HL-60 (cell line): Measurements from ENCODE around the gene PTPRN2.

Experiments
- DNase-seq, 2 experiments: peaks; one replicate each; pipeline ENCODE4 v3.0.0-alpha.2; 2010 to 2020; ENCODE audit warnings: low read depth in 1 of 2, low spot score in 1 of 2
- H3K27ac ChIP-seq: fragments of 250-450 bp; sonication (Bioruptor Pico); replicated peaks from 2 replicates; pipeline ENCODE4 v1.5.1; 2020; ENCODE audit warnings: mild to moderate bottlenecking, moderate library complexity
- H3K27me3 ChIP-seq: fragments of 250-450 bp; sonication (Bioruptor Pico); 2 replicates; pipeline ENCODE4 v1.5.1; 2021; ENCODE audit warnings: mild to moderate bottlenecking, moderate library complexity; ENCODE audit not compliant: insufficient read depth, poor library complexity, severe bottlenecking
- H3K4me3 ChIP-seq: replicated peaks from 2 replicates; pipeline ENCODE4 v1.5.1; 2011; ENCODE audit warnings: mild to moderate bottlenecking, control low read depth, low read length; ENCODE audit not compliant: insufficient read depth
- CTCF ChIP-seq: IDR thresholded peaks from one replicate; pipeline ENCODE4 v1.5.1; 2011; ENCODE audit warnings: low read length, control low read depth, inconsistent platforms; ENCODE audit not compliant: insufficient read depth
- GABPA ChIP-seq: IDR thresholded peaks from 2 replicates; pipeline ENCODE4 v1.6.1; 2012; ENCODE audit warnings: low read depth
- POLR2AphosphoS5 ChIP-seq: IDR thresholded peaks from 2 replicates; pipeline ENCODE4 v1.6.1; 2012; ENCODE audit warnings: low read depth
- REST ChIP-seq: IDR thresholded peaks from 2 replicates; pipeline ENCODE4 v1.6.1; 2012; ENCODE audit warnings: low read depth; ENCODE audit not compliant: insufficient replicate concordance
- SPI1 ChIP-seq: IDR thresholded peaks from 2 replicates; pipeline ENCODE4 v1.6.1; 2012; ENCODE audit warnings: low read depth, mild to moderate bottlenecking, borderline replicate concordance

Gene PTPRN2

GRCh38 chr7:157715071-157715937 is 872.3 kb downstream of the PTPRN2 start:
- no peak for DNase-seq

GRCh38 chr7:157714166-157715070 is 873.2 kb downstream of the PTPRN2 start:
- TF ChIP-seq REST, result no peak
- TF ChIP-seq GABPA, result no peak
- TF ChIP-seq CTCF, result no peak
- TF ChIP-seq POLR2AphosphoS5, result no peak
- TF ChIP-seq SPI1, result no peak
- no peak for DNase-seq
- no peak overlapping the region for H3K27ac ChIP-seq
- no peaks in the 10 kb centered on the region for H3K27me3 ChIP-seq
- no peak overlapping the region for H3K4me3 ChIP-seq

More at GRCh38 chr7:157715071-157715937, 872.3 kb downstream of the PTPRN2 start:
- no peak for TF ChIP-seq POLR2AphosphoS5
- no peak for TF ChIP-seq GABPA
- Histone ChIP-seq H3K4me3 (no peak overlapping the region), H3K27me3 (no peaks in the 10 kb centered on the region), H3K27ac (no peak overlapping the region)

GRCh38 chr7:157713591-157713990 is 874.0 kb downstream of the PTPRN2 start:
- Histone ChIP-seq H3K27me3 (no peaks in the 10 kb centered on the region), H3K27ac (no peak overlapping the region), H3K4me3 (no peak overlapping the region)
- no peak for DNase-seq
- no peak for TF ChIP-seq SPI1
- TF ChIP-seq POLR2AphosphoS5, result no peak
- TF ChIP-seq REST, result no peak
- no peak for TF ChIP-seq GABPA
- TF ChIP-seq CTCF, result no peak

- no peak for TF ChIP-seq CTCF
- TF ChIP-seq POLR2AphosphoS5, result no peak
- no peak for TF ChIP-seq GABPA
- no peak for TF ChIP-seq REST
- no peak for TF ChIP-seq SPI1
- no peak overlapping the region for H3K27ac ChIP-seq
- no peak for DNase-seq
- no peak overlapping the region for H3K4me3 ChIP-seq
- H3K27me3 ChIP-seq, result no peaks in the 10 kb centered on the region
Measured at GRCh38 chr7:157712666-157713235, 874.9 kb downstream of the PTPRN2 start.
